Measurements from ENCODE around the gene ABL2. TPM values are rescaled to one million over a fixed set of nuclear protein-coding genes. Genes with fewer than 3 reads are reported as not detected.

ABL2 gene
- total RNA-seq, 1 donor from 2014 or later: 23.9 TPM

- no peaks in the 10 kb centered on the region for H3K9me3 ChIP-seq
- no peak overlapping the region for H3K27ac ChIP-seq
- intact Hi-C loops (cut with DNase I): no loop called here
- H3K4me1 ChIP-seq: no peaks in the 10 kb centered on the region
- H3K4me3 ChIP-seq: no peak overlapping the region
- no peaks in the 10 kb centered on the region for H3K36me3 ChIP-seq
- no peaks in the 10 kb centered on the region for H3K27me3 ChIP-seq
- no peak for DNase-seq (ENCODE audit: low spot score in 2 of 2)
- TF ChIP-seq CTCF (IDR thresholded peaks at IDR 0.05): no peak
Measured at GRCh38 chr1:179195376-179195775, 34.1 kb downstream of the ABL2 start.

- no peak for DNase-seq (ENCODE audit: low spot score in 2 of 2)
- H3K27ac ChIP-seq: no peak overlapping the region
- no peak overlapping the region for H3K4me3 ChIP-seq
- intact Hi-C loops (cut with DNase I): loop anchor here (1.0 kb wide), 1 partner anchor 115 kb away; no protein-coding TSS in a partner anchor
- TF ChIP-seq CTCF (IDR thresholded peaks at IDR 0.05): no peak
- no peaks in the 10 kb centered on the region for H3K4me1 ChIP-seq
- H3K27me3 ChIP-seq: no peaks in the 10 kb centered on the region
- no peaks in the 10 kb centered on the region for H3K36me3 ChIP-seq
- H3K9me3 ChIP-seq: no peaks in the 10 kb centered on the region
Measured at GRCh38 chr1:179194068-179194537, 35.4 kb downstream of the ABL2 start.

GRCh38 chr1:179190861-179191260 is 38.6 kb downstream of the ABL2 start:
- H3K27ac ChIP-seq: peak overlapping the region in 1 of 2 donors; percentile 4

GRCh38 chr1:179187735-179188471 is 41.6 kb downstream of the ABL2 start:
- Histone ChIP-seq H3K4me3 (no peak overlapping the region), H3K27ac (no peak overlapping the region), H3K36me3 (no peaks in the 10 kb centered on the region), H3K4me1 (no peaks in the 10 kb centered on the region), H3K9me3 (no peaks in the 10 kb centered on the region), H3K27me3 (no peaks in the 10 kb centered on the region)
- no peak for TF ChIP-seq CTCF (IDR thresholded peaks at IDR 0.05)
- intact Hi-C loops (cut with DNase I): no loop called here
- no peak for DNase-seq (ENCODE audit: low spot score in 2 of 2)

More at GRCh38 chr1:179190861-179191260, 38.6 kb downstream of the ABL2 start:
- no peaks in the 10 kb centered on the region for H3K36me3 ChIP-seq
- H3K4me1 ChIP-seq: no peaks in the 10 kb centered on the region
- intact Hi-C loops (cut with DNase I): no loop called here
- no peak overlapping the region for H3K4me3 ChIP-seq
- no peak for DNase-seq (ENCODE audit: low spot score in 2 of 2)
- no peak for TF ChIP-seq CTCF (IDR thresholded peaks at IDR 0.05)
- no peaks in the 10 kb centered on the region for H3K9me3 ChIP-seq
- no peaks in the 10 kb centered on the region for H3K27me3 ChIP-seq

- no peaks in the 10 kb centered on the region for H3K4me1 ChIP-seq
- H3K9me3 ChIP-seq: no peaks in the 10 kb centered on the region
- H3K4me3 ChIP-seq: no peak overlapping the region
- no peak for DNase-seq (ENCODE audit: low spot score in 2 of 2)
- H3K27ac ChIP-seq: no peak overlapping the region
- H3K27me3 ChIP-seq: no peaks in the 10 kb centered on the region
- TF ChIP-seq CTCF (IDR thresholded peaks at IDR 0.05): no peak
- intact Hi-C loops (cut with DNase I): no loop called here
- no peaks in the 10 kb centered on the region for H3K36me3 ChIP-seq
Measured at GRCh38 chr1:179187043-179187442, 42.4 kb downstream of the ABL2 start.
